K562 (cell line): ENCODE data around the gene ARFGAP1. TPM values are rescaled to one million over a fixed set of nuclear protein-coding genes. Genes with fewer than 3 reads are reported as not detected.

Experiments used
- ATAC-seq: fragments of 200-7000 bp; cut with Tn5 transposase; 3 replicates; pipeline ENCODE4 v1.9.1; 2020; ENCODE audit warnings: moderate library complexity
- BruUV-seq: library from RNA; stranded (reverse); fragments of 400-500 nt; replicated peaks from 2 replicates; lab custom pipeline; 2021; lab: Mats Ljungman, UMichigan
- CTCF ChIA-PET: fragments of 300-600 bp; formaldehyde crosslinking; extraction: SDS; loops from one replicate; lab custom pipeline; 2021; ENCODE audit warnings: low intra/inter-chr PET ratio; lab: Yijun Ruan, JAX
- POLR2A ChIA-PET: fragments of 300-600, 350-650 bp; sonication (Branson Sonifier 250); formaldehyde crosslinking; extraction: SDS; loops from one replicate; lab custom pipeline; 2021; ENCODE audit warnings: antibody characterized with exemption, inconsistent platforms; lab: Yijun Ruan, JAX
- DNase-seq, 4 experiments: peaks; one replicate each; pipeline versions ENCODE4 v3.0.0 to v3.0.0-alpha.2; 2011 to 2018; ENCODE audit warnings: low spot score in 3 of 4, mixed read lengths in 3 of 4; ENCODE audit errors: extremely low read depth in 1 of 4
- FAIRE-seq: peaks from 2 replicates; lab custom pipeline; 2011; peaks lifted over from hg19 to GRCh38; lab: Jason Lieb, UNC
- H2AFZ ChIP-seq: 2 replicates; pipeline ENCODE4 v1.6.0; 2011; ENCODE audit warnings: low read depth, low read length, control low read depth, inconsistent platforms
- H3K27ac ChIP-seq: fragments of 200-600 bp; 3 replicates; pipeline ENCODE4 v1.8.0; 2011; ENCODE audit warnings: low read depth, mild to moderate bottlenecking, control low read depth, inconsistent platforms, low read length, moderate library complexity, mixed read lengths; ENCODE audit errors: extremely low read depth
- H3K27me3 ChIP-seq, 2 experiments: fragments of 300-600 bp in 1 of 2; 2 replicates in 1 of 2; 3 replicates in 1 of 2; pipeline versions ENCODE4 v1.6.0 to v1.8.0; 2011; ENCODE audit warnings: inconsistent platforms in 2 of 2, low read length in 2 of 2, mild to moderate bottlenecking in 1 of 2, mixed read lengths in 1 of 2, moderate library complexity in 1 of 2; ENCODE audit not compliant: control insufficient read depth in 2 of 2, insufficient read depth in 2 of 2
- H3K36me3 ChIP-seq: fragments of 300-600 bp; 3 replicates; pipeline ENCODE4 v1.8.0; 2011; ENCODE audit warnings: mild to moderate bottlenecking, low read length, inconsistent platforms; ENCODE audit not compliant: control insufficient read depth, insufficient read depth
- H3K4me1 ChIP-seq, 2 experiments: fragments of 200-600 bp in 1 of 2; replicated peaks in 1 of 2; 2 replicates in 1 of 2; 3 replicates in 1 of 2; pipeline versions ENCODE4 v1.5.1 to v1.8.0; 2011; ENCODE audit warnings: inconsistent platforms in 2 of 2, low read length in 2 of 2, mild to moderate bottlenecking in 1 of 2, mixed read lengths in 1 of 2, moderate library complexity in 1 of 2; ENCODE audit not compliant: control insufficient read depth in 2 of 2, insufficient read depth in 2 of 2
- H3K4me2 ChIP-seq: 2 replicates; pipeline ENCODE4 v1.6.1; 2011; ENCODE audit warnings: low read length, control low read depth, inconsistent platforms, mixed read lengths; ENCODE audit not compliant: insufficient read depth
- H3K4me3 ChIP-seq: fragments of 200-600 bp; sonication (generic), shearing (Covaris generic); 2 replicates; pipeline ENCODE4 v1.5.1; 2016; ENCODE audit warnings: control low read depth, inconsistent platforms
- H3K79me2 ChIP-seq: fragments of 200-600 bp; 3 replicates; pipeline ENCODE4 v1.8.0; 2011; ENCODE audit warnings: low read length, inconsistent platforms; ENCODE audit not compliant: control insufficient read depth, insufficient read depth
- H3K9ac ChIP-seq, 2 experiments: 2 replicates each; pipeline versions ENCODE4 v1.6.0 to v1.6.1; 2011; ENCODE audit warnings: low read depth in 2 of 2, low read length in 2 of 2, control low read depth in 1 of 2, inconsistent platforms in 1 of 2, mild to moderate bottlenecking in 1 of 2, mixed read lengths in 1 of 2; ENCODE audit not compliant: insufficient read depth in 1 of 2
- H3K9me1 ChIP-seq: one replicate; pipeline ENCODE4 v1.6.0; 2011; ENCODE audit warnings: inconsistent platforms, mild to moderate bottlenecking, low read length, moderate library complexity; ENCODE audit not compliant: control insufficient read depth, insufficient read depth
- H3K9me3 ChIP-seq: replicated peaks from 2 replicates; pipeline ENCODE4 v1.5.1; 2011; ENCODE audit warnings: low read depth, low read length, inconsistent platforms; ENCODE audit not compliant: control insufficient read depth, insufficient read depth
- H4K20me1 ChIP-seq: replicated peaks from 2 replicates; pipeline ENCODE4 v1.6.1; 2011; ENCODE audit warnings: low read length, inconsistent platforms, mixed read lengths; ENCODE audit not compliant: control insufficient read depth, insufficient read depth
- BCOR ChIP-seq: fragments of 450-650 bp; IDR thresholded peaks from 2 replicates; pipeline ENCODE4 v1.6.1; 2016
- ESRRA ChIP-seq: fragments of 450-650 bp; IDR thresholded peaks from 2 replicates; pipeline ENCODE4 v1.6.1; 2014; ENCODE audit warnings: low read depth, mild to moderate bottlenecking, moderate library complexity, borderline replicate concordance
- FOS ChIP-seq: IDR thresholded peaks from 3 replicates; pipeline ENCODE4 v1.6.1; 2011; ENCODE audit not compliant: insufficient read length; ENCODE audit errors: extremely low read depth
- GABPB1 ChIP-seq: sonication (generic); formaldehyde crosslinking; IDR thresholded peaks from 2 replicates; pipeline ENCODE4 v1.8.0; 2022; ENCODE audit warnings: mild to moderate bottlenecking, missing genetic modification reagents
- JUNB ChIP-seq: fragments of 450-650 bp; formaldehyde crosslinking; conservative IDR thresholded peaks from 2 replicates; pipeline ENCODE4 v1.4.0; 2020; ENCODE audit warnings: mild to moderate bottlenecking
- KDM5B ChIP-seq: fragments of 200-600 bp; sonication (generic); IDR thresholded peaks from 2 replicates; pipeline ENCODE4 v1.6.1; 2012; ENCODE audit warnings: low read depth, mild to moderate bottlenecking, moderate library complexity, low read length, control low read depth, inconsistent platforms; ENCODE audit not compliant: insufficient replicate concordance
- LCOR ChIP-seq: sonication (generic); formaldehyde crosslinking; IDR thresholded peaks from 2 replicates; pipeline ENCODE4 v1.8.0; 2022; ENCODE audit warnings: mild to moderate bottlenecking, missing genetic modification reagents
- RBM25 ChIP-seq: fragments of 200-400 bp; formaldehyde crosslinking; IDR thresholded peaks from 2 replicates; pipeline ENCODE4 v1.6.1; 2018; ENCODE audit warnings: low read length, low read depth, moderate library complexity; ENCODE audit not compliant: severe bottlenecking
- WGBS: fragments of 100-300 bp; shearing (Covaris generic); methylation state at CpG from one replicate; pipeline ENCODE4 v1.1.6; 2016; ENCODE audit warnings: low coverage, mixed read lengths; ENCODE audit not compliant: insufficient coverage; ENCODE audit errors: missing lambda C conversion rate; 5-methylcytosine and 5-hydroxymethylcytosine counted together
- in situ Hi-C: fragments of 300-500 bp; cut with MboI; formaldehyde crosslinking; loops from 4 replicates; pipeline ENCODE4 v1.15.0; 2018; ENCODE audit warnings: inconsistent platforms, mixed read lengths
- intact Hi-C: fragments of 100-400 bp; cut with micrococcal nuclease; formaldehyde crosslinking; loops from 2 replicates; pipeline ENCODE4 v1.14.2; 2022
- polyA plus RNA-seq, 8 experiments: library from polyadenylated mRNA; depleted of rRNA in 4 of 8; stranded (reverse) in 5 of 8; unstranded in 3 of 8; fragments of >200 nt; fragmentation: Nextera tagmentation in 2 of 8; fragmentation: Illumina TruSeq in 1 of 8; extraction: Ambion mirVana in 2 of 8; extraction: Trizol in 1 of 8; gene quantifications; 2 replicates each; pipeline versions ENCODE4 v1.2.1 to v1.2.3, GENCODE V29; 2011 to 2014; ENCODE audit warnings: inconsistent platforms in 1 of 8, missing spikeins in 1 of 8
- total RNA-seq, 7 experiments: library from RNA; depleted of rRNA in 6 of 7; stranded (reverse); fragments of >200 nt in 6 of 7; fragmentation: Illumina TruSeq in 2 of 7; extraction: Trizol in 2 of 7; gene quantifications; 2 replicates each; pipeline versions ENCODE4 v1.2.1 to v1.2.3, GENCODE V29; 2011 to 2021; ENCODE audit warnings: low replicate concordance in 1 of 7
- TF ChIP-seq, protein P1 (sequence below): fragments of 200-800 bp; sonication (Bioruptor generic); IDR thresholded peaks from 2 replicates; pipeline ENCODE4 v1.6.1; 2017; ENCODE audit warnings: missing genetic modification characterization, missing compliant biosample characterization
- TF ChIP-seq, protein P2 (sequence below): fragments of 250-450 bp; sonication (Bioruptor Pico); IDR thresholded peaks from 2 replicates; pipeline ENCODE4 v1.5.0; 2021; ENCODE audit warnings: mild to moderate bottlenecking, moderate library complexity
- TF ChIP-seq, protein P3 (sequence below): fragments of 450-650 bp; IDR thresholded peaks from 2 replicates; pipeline ENCODE4 v1.6.1; 2018; ENCODE audit not compliant: partially characterized antibody

Gene ARFGAP1
- total and polyA plus RNA-seq, 9 of the 15 experiments (the other 6 are each of a cell fraction or from before 2014, with no cell fraction given) = 0.53 to 102 (median 33.5) TPM

DNA sequence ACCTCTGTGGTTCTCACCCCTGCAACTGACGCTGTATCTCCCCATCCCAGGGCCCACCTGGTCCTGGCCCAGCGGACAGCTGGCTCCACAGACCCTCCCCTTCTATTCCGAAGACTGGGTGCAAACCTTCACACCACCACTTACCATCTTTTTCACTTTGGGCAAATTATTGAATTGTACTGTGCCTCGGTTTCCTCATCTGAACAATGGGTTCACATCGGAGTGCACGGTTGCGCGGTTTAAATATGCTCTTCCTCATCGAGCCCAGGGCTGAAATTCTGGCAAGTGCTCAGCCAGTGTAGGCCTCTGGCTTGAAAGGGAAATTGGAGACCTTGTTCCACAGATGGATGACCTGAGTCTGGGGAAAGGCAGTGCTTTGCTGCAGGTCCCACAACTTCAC lies 2.9 kb upstream of the ARFGAP1 start:
- Histone ChIP-seq H3K27ac (no peak overlapping the region), H3K4me2 (no peak overlapping the region), H3K9me1 (no peaks in the 10 kb centered on the region), H3K36me3 (peaks cover under 1% of the 10 kb centered on the region; the same call in 2 of the 3 replicates), H3K79me2 (peaks cover 23% of the 10 kb centered on the region), H3K9ac (no peak overlapping the region), H3K9me3 (no peaks in the 10 kb centered on the region), H4K20me1 (peaks cover 21% of the 10 kb centered on the region), H2AFZ (no peak overlapping the region), H3K4me1 (peaks cover 12 to 18% of the 10 kb centered on the region in 2 experiments; a peak in 4 of 5 replicates), H3K4me3 (no peak overlapping the region), H3K27me3 (peaks cover 0 to 25% of the 10 kb centered on the region in 2 experiments; a peak in 4 of 5 replicates)
- DNase-seq = no peak
- POLR2A ChIA-PET = interaction anchor here (0.6 kb wide), 2 partner anchors 17 to 40 kb away, joined by 3 read pairs; no protein-coding TSS in a partner anchor
- CTCF ChIA-PET = no interaction called here
- WGBS = 65% methylated on average over 9 of the region's 9 CpGs
- no peak for FAIRE-seq
- BruUV-seq = no TSS peak
- in situ Hi-C loops = no loop called here
- intact Hi-C loops = no loop called here
- no peak for ATAC-seq
- TF ChIP-seq, protein P1, sequence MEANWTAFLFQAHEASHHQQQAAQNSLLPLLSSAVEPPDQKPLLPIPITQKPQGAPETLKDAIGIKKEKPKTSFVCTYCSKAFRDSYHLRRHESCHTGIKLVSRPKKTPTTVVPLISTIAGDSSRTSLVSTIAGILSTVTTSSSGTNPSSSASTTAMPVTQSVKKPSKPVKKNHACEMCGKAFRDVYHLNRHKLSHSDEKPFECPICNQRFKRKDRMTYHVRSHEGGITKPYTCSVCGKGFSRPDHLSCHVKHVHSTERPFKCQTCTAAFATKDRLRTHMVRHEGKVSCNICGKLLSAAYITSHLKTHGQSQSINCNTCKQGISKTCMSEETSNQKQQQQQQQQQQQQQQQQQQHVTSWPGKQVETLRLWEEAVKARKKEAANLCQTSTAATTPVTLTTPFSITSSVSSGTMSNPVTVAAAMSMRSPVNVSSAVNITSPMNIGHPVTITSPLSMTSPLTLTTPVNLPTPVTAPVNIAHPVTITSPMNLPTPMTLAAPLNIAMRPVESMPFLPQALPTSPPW (CRISPR knock-in tag) = no peak
- TF ChIP-seq BCOR = peak; percentile 75
- TF ChIP-seq, protein P2, sequence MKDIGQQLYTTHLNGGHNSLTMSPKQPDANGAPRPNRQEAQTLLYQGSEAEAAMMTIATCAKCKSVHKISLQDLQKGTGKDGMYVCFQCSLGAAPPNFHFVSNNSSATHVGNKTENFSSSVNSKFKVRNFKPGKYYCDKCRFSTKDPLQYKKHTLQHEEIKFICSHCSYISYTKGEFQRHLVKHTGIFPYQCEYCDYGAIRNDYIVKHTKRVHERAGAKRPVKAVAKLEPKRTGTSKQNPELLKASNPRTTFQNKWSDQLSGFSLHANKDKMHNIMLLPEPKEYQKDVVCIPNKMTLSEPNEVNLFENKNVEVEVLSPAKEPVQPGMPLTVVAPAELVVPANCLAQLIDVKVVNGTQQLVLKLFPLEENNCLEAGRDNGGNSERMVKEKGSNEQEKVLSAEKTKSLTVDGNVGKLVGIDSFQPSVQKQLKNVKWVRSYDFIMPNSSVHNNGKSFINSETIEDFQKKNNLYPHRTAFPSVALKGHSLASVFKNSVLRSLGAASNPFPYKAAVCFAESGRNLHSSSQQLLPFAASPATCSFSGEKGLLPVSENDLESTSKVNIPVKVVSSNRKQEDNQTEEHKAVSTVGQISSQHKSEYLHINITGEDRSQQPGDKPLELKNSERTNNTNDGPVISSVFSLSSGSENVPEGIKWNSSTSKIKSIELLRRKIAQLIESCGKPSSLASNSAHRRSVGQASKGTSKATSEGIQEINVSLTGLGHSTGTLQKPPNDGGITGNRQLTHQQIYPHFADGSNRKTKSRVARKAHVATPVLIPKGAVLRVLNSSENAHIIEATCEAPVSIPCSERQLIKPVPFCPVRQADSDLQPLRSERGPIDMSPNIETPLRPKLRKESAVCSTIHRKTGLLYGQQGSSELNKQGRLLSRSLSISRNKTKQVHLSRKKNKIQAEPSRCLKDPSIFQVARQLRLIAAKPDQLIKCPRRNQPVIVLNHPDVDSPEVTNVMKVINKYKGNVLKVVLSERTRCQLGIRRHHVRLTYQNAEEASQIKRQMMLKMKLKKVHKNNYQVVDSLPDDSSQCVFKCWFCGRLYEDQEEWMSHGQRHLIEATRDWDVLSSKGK = no peak
- no peak for TF ChIP-seq ESRRA
- TF ChIP-seq, protein P3, sequence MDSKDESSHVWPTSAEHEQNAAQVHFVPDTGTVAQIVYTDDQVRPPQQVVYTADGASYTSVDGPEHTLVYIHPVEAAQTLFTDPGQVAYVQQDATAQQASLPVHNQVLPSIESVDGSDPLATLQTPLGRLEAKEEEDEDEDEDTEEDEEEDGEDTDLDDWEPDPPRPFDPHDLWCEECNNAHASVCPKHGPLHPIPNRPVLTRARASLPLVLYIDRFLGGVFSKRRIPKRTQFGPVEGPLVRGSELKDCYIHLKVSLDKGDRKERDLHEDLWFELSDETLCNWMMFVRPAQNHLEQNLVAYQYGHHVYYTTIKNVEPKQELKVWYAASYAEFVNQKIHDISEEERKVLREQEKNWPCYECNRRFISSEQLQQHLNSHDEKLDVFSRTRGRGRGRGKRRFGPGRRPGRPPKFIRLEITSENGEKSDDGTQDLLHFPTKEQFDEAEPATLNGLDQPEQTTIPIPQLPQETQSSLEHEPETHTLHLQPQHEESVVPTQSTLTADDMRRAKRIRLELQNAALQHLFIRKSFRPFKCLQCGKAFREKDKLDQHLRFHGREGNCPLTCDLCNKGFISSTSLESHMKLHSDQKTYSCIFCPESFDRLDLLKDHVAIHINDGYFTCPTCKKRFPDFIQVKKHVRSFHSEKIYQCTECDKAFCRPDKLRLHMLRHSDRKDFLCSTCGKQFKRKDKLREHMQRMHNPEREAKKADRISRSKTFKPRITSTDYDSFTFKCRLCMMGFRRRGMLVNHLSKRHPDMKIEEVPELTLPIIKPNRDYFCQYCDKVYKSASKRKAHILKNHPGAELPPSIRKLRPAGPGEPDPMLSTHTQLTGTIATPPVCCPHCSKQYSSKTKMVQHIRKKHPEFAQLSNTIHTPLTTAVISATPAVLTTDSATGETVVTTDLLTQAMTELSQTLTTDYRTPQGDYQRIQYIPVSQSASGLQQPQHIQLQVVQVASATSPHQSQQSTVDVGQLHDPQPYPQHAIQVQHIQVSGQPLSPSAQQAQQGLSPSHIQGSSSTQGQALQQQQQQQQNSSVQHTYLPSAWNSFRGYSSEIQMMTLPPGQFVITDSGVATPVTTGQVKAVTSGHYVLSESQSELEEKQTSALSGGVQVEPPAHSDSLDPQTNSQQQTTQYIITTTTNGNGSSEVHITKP = no peak
- no peak for TF ChIP-seq GABPB1
- TF ChIP-seq RBM25 = peak; percentile 84
- TF ChIP-seq JUNB (CRISPR knock-in tag) = no peak
- TF ChIP-seq LCOR (CRISPR knock-in tag) = no peak
- TF ChIP-seq FOS = no peak
- peak; percentile 42 for TF ChIP-seq KDM5B
